Gastroesophageal sphincter (tissue), 4 donors: ENCODE results near the gene EBLN1. TPM values are rescaled to one million over a fixed set of nuclear protein-coding genes. Genes with fewer than 3 reads are reported as not detected.
A peak's percentile ranks its signal among the peaks of the same experiment; 100 is the strongest.

ENCODE experiments used
- ATAC-seq: fragments of 150-250 bp; one replicate; pipeline ENCODE4 v1.9.1; 2016; ENCODE audit warnings: mild to moderate bottlenecking, moderate library complexity
- H3K27ac ChIP-seq, 4 donors: fragments of 200-600 bp; sonication (generic) in 3 of 4; 1 replicate in 3 of 4; 2 replicates in 1 of 4; pipeline ENCODE4 v1.5.1; 2016 to 2019
- H3K27me3 ChIP-seq: fragments of 200-600 bp; sonication (generic); one replicate; pipeline ENCODE4 v1.5.1; 2019
- H3K36me3 ChIP-seq, 2 donors: fragments of 200-600 bp; sonication (generic); one replicate each; pipeline ENCODE4 v1.5.1; 2019; ENCODE audit warnings: control low read depth in 1 of 2
- H3K4me1 ChIP-seq, 3 donors: fragments of 200-600 bp; sonication (generic); 1 replicate in 2 of 3; 2 replicates in 1 of 3; pipeline ENCODE4 v1.5.1; 2016 to 2019; ENCODE audit warnings: control low read depth in 2 of 3
- H3K4me3 ChIP-seq, 2 donors: fragments of 200-600 bp; sonication (generic); one replicate each; pipeline ENCODE4 v1.5.1; 2019; ENCODE audit warnings: mild to moderate bottlenecking in 1 of 2, moderate library complexity in 1 of 2
- H3K9me3 ChIP-seq, 3 donors: fragments of 200-600 bp; sonication (generic); one replicate each; pipeline ENCODE4 v1.5.1; 2017 to 2019; ENCODE audit warnings: control low read depth in 2 of 3
- EP300 ChIP-seq: sonication (generic); formaldehyde crosslinking; IDR thresholded peaks from one replicate; pipeline ENCODE4 v1.6.1; 2017; ENCODE audit warnings: antibody characterized with exemption, mild to moderate bottlenecking
- POLR2A ChIP-seq, 2 donors: fragments of 450-650 bp; IDR thresholded peaks; one replicate each; pipeline ENCODE4 v1.6.1; 2017; ENCODE audit warnings: antibody characterized with exemption in 2 of 2, mild to moderate bottlenecking in 2 of 2, moderate library complexity in 1 of 2
- POLR2AphosphoS5 ChIP-seq: sonication (generic); formaldehyde crosslinking; IDR thresholded peaks from one replicate; pipeline ENCODE4 v1.6.1; 2017; ENCODE audit warnings: antibody characterized with exemption
- WGBS, 2 donors: methylation state at CpG; one replicate each; pipeline ENCODE4 v1.1.5; 2018; ENCODE audit warnings: low coverage in 1 of 2; 5-methylcytosine and 5-hydroxymethylcytosine counted together
- total RNA-seq, 4 donors: library from RNA; depleted of rRNA; stranded (reverse); fragments of >200 nt; gene quantifications; one replicate each; pipeline ENCODE4 v1.1.0, GENCODE V29; 2016
- TF ChIP-seq, protein P1 (sequence below), 4 experiments: fragments of 200-600 bp in 2 of 4; fragments of 450-650 bp in 2 of 4; sonication (generic) in 1 of 4; IDR thresholded peaks; one replicate each; pipeline ENCODE4 v1.5.1; 2017 to 2019; ENCODE audit warnings: antibody characterized with exemption in 4 of 4, mild to moderate bottlenecking in 2 of 4, moderate library complexity in 2 of 4

Gene EBLN1
- total RNA-seq, 4 donors from 2014 or later = not detected

DNA sequence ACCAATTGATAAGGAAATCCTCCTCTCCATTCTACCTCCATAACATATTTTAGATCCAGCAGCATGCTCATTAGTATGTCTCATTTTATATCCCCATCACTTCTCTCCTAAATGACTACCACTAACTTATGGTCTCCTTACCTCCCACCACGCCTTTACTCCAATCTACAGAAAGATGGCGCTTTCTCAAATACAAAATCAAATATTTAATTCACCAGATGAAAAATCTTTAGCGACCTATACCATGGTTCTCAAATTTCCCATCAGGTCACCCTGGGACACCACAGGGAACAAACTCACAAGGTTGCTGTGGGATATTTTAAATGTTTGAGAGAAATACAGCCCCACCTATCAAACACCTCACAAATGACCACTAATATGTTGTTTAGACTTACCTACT, 27.0 kb upstream of the EBLN1 start:
- no peak overlapping the region for H3K27ac ChIP-seq
- ATAC-seq = no peak
- H3K27me3 ChIP-seq = peaks cover 14% of the 10 kb centered on the region
- 86 to 93% methylated on average over 3 of the region's 3 CpGs for WGBS, 2 donors
- H3K36me3 ChIP-seq = peaks cover 0 to 5% of the 10 kb centered on the region in 2 donors
- no peaks in the 10 kb centered on the region for H3K9me3 ChIP-seq
- H3K4me1 ChIP-seq = peaks cover 0 to 5% (median 0%) of the 10 kb centered on the region in 3 donors
- no peak overlapping the region for H3K4me3 ChIP-seq
- TF ChIP-seq EP300 (no peak), POLR2A (IDR thresholded peaks at IDR 0.05) (no peak), POLR2AphosphoS5 (no peak)
- TF ChIP-seq, protein P1, sequence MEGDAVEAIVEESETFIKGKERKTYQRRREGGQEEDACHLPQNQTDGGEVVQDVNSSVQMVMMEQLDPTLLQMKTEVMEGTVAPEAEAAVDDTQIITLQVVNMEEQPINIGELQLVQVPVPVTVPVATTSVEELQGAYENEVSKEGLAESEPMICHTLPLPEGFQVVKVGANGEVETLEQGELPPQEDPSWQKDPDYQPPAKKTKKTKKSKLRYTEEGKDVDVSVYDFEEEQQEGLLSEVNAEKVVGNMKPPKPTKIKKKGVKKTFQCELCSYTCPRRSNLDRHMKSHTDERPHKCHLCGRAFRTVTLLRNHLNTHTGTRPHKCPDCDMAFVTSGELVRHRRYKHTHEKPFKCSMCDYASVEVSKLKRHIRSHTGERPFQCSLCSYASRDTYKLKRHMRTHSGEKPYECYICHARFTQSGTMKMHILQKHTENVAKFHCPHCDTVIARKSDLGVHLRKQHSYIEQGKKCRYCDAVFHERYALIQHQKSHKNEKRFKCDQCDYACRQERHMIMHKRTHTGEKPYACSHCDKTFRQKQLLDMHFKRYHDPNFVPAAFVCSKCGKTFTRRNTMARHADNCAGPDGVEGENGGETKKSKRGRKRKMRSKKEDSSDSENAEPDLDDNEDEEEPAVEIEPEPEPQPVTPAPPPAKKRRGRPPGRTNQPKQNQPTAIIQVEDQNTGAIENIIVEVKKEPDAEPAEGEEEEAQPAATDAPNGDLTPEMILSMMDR (IDR thresholded peaks at IDR 0.05) = no peak

DNA sequence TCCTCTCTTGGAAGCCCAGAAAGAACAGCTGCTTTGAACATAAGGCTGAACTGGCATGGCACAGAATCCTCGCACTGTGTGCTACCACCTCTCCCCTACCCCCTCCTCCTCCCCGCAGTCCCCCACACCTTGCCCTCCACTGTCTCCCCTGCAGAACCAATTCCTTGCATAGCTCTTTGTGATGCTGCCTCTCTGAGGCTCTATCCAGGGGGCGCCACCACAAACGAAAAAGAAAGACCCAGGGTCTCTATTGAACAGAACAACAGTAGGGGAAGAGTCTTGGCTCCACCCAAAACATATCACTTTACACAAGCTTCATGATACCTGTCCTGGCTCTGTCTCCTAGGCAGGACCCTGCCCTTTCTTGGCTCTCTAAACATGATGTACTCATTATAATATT, 26.2 kb upstream of the EBLN1 start:
- ATAC-seq = no peak

DNA sequence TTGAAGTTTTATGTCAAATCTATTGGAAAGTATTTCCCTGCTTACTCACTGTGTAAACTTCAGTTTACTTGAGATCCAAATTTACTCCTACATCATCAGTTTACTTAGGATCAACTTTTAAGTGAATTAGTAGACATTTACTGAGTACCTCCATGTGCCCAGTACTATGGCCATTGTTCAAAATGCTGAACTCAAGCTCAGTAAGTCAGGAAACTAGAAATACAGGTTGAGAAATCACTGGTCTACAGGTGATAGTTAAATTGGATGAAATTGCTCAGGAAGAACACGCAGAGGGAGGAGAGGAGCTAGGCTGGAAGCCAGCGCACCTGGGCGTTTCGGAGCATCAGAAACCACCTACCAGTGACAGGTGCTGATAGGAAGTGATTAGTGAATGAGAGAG, 25.5 kb upstream of the EBLN1 start:
- Histone ChIP-seq H3K27ac (no peak overlapping the region), H3K4me1 (peaks cover 0 to 5% (median 0%) of the 10 kb centered on the region in 3 donors), H3K9me3 (no peaks in the 10 kb centered on the region), H3K27me3 (peaks cover 26% of the 10 kb centered on the region), H3K36me3 (peaks cover 0 to 5% of the 10 kb centered on the region in 2 donors), H3K4me3 (no peak overlapping the region)
- TF ChIP-seq, protein P1 (IDR thresholded peaks at IDR 0.05) = no peak
- TF ChIP-seq EP300 (no peak), POLR2AphosphoS5 (no peak), POLR2A (IDR thresholded peaks at IDR 0.05) (no peak)
- 69 to 94% methylated on average over 3 to 4 of the region's 4 CpGs for WGBS, 2 donors
- ATAC-seq = no peak

More for the DNA sequence above, 26.2 kb upstream of the EBLN1 start:
- TF ChIP-seq, protein P1 (IDR thresholded peaks at IDR 0.05) = no peak
- TF ChIP-seq EP300 (no peak), POLR2A (IDR thresholded peaks at IDR 0.05) (no peak), POLR2AphosphoS5 (no peak)
- WGBS, 2 donors = 57 to 63% methylated on average over 1 to 2 of the region's 4 CpGs
- Histone ChIP-seq H3K4me1 (peaks cover 0 to 5% (median 0%) of the 10 kb centered on the region in 3 donors), H3K4me3 (no peak overlapping the region), H3K9me3 (no peaks in the 10 kb centered on the region), H3K27ac (no peak overlapping the region), H3K27me3 (peaks cover 22% of the 10 kb centered on the region), H3K36me3 (peaks cover 0 to 5% of the 10 kb centered on the region in 2 donors)

DNA sequence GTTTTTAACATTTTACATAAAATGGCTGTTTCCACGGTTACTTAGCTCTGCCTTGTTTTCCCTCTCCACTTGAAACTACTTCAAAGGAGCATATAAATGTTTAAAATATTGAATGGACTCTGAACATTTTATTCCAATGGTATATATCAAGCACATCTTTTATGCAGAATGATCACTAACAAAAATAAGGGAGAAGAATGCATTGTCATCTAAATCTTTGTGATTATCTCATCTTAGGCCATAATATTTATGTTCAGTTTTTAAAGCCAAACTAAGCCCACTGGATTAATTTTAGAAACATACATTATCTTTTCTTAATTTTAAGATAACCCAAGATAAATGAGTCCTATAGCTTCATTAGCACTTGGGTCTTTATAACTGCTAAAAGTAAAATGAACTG, 13.4 kb upstream of the EBLN1 start:
- H3K27ac ChIP-seq = no peak overlapping the region
- no peak overlapping the region for H3K4me3 ChIP-seq
- no peaks in the 10 kb centered on the region for H3K36me3 ChIP-seq
- H3K4me1 ChIP-seq = peaks cover 0 to 9% (median 4%) of the 10 kb centered on the region in 3 donors
- no peak for TF ChIP-seq POLR2AphosphoS5
- peaks cover 13% of the 10 kb centered on the region for H3K27me3 ChIP-seq
- ATAC-seq = no peak
- no peaks in the 10 kb centered on the region for H3K9me3 ChIP-seq
- WGBS, 2 donors = 67 to 84% methylated on average over 1 of the region's 1 CpG

DNA sequence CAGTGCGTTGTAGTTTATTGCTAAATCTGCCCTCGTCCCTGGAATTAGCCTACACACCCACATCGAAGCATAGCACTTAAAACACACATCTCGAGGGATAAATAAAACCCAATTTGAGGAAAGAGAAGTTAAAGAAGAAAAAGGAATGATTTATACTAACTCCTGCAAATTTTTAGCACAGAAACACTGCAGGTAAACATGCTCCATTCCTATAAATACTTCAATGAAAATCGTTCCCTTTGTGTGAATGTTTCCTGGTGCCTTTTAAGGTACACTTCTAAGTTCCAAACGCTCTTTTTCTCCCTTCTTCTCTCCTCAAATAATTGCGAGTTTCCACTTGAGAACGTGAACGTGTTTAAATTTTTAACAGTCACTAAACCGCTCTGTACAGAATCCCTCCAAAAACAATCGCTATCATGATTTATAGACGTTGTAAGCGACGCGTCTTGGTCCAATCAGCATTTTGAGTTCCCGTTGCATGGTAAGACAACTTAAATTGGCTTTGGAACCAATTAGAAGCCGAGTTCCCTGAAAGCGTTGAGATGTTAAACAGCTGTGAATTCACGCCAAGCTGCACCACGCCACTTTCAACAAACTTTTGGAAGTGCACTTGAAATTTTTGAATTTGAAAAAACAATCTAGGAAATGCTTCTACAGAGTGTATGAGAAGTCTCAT, 12.5 kb upstream of the EBLN1 start:
- TF ChIP-seq POLR2A (IDR thresholded peaks at IDR 0.05) = no peak
- no peak for TF ChIP-seq POLR2AphosphoS5
- TF ChIP-seq EP300 = no peak
- TF ChIP-seq, protein P1 (IDR thresholded peaks at IDR 0.05) = no peak
- Histone ChIP-seq H3K4me3 (peak overlapping the region; percentile 60 to 93), H3K9me3 (no peaks in the 10 kb centered on the region), H3K27me3 (peaks cover 3% of the 10 kb centered on the region), H3K4me1 (peaks cover 0 to 9% (median 4%) of the 10 kb centered on the region in 3 donors), H3K36me3 (no peaks in the 10 kb centered on the region), H3K27ac (peak overlapping the region; percentile 87 to 96 (median 92))
- 0 to 1% methylated on average over 16 to 20 of the region's 20 CpGs for WGBS, 2 donors
- ATAC-seq = no peak
